ENCODE results near the gene SPATA46. TPM values are rescaled to one million over a fixed set of nuclear protein-coding genes. Genes with fewer than 3 reads are reported as not detected.

SPATA46 gene
- total and polyA plus RNA-seq, 4 donors = not detected

DNA sequence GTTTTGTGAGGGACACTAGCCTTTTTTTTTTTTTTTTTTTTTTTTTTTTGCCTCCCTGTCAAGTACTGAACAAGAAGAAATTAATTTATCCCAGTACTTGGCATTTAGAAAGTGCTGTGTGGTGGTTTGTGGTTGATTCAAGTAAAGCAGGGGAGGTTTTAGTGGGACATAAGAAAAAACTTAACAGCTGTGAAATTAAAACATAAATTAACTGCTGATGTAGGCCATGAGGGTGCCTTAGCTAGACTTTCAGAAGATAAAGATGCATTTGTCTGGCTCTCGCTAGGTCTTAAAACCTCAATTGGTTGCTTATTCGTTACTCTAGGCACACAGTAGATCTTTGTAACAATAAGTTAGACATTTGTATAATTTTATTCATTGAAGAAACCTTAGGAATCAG, 52.3 kb downstream of the SPATA46 start:
- ATAC-seq (ENCODE audit: low FRiP score) = no peak
- Histone ChIP-seq H3K27ac (ENCODE audit: low read depth in 1 of 2, low read length in 2 of 2) (no peak overlapping the region), H3K36me3 (ENCODE audit: control insufficient read depth in 1 of 2, insufficient read depth in 2 of 2, low read length in 1 of 2) (no peaks in the 10 kb centered on the region), H3K4me1 (ENCODE audit: control insufficient read depth in 1 of 2, insufficient read depth in 2 of 2, low read length in 2 of 2) (no peaks in the 10 kb centered on the region), H3K27me3 (ENCODE audit: control insufficient read depth in 1 of 2, insufficient read depth in 2 of 2, low read length in 1 of 2) (no peaks in the 10 kb centered on the region), H3K4me3 (ENCODE audit: low read length in 2 of 2) (no peak overlapping the region), H3K9me3 (ENCODE audit: control insufficient read depth, low read length) (no peaks in the 10 kb centered on the region)
- intact Hi-C loops (cut with DNase I) = no loop called here
- WGBS, 2 donors = 95 to 99% methylated on average over 2 of the region's 2 CpGs
- no peak for DNase-seq

Small RNA genes within 50 kb of the gene (microRNA-seq; reads per million reads assigned to microRNA genes)
- gene MIR556 = 2.0 to 2.4 reads per million in 2 donors

Other genes with a start within 250 kb of the SPATA46 start
- 1 to 10 TPM; 4.4 to 5.5 TPM for gene C1orf226, start 4.9 kb upstream of the SPATA46 start, total RNA-seq
- gene C1orf226, start 4.9 kb upstream of the SPATA46 start, polyA plus RNA-seq = 1 to 10 TPM; 1.5 to 5.6 TPM
- gene SH2D1B, start 35.3 kb upstream of the SPATA46 start, total RNA-seq = under 1 TPM; 0.45 to 0.63 TPM
- 1 to 10 TPM in 1 of 2 donors, under 1 TPM in 1; 0.10 to 1.1 TPM for gene SH2D1B, start 35.3 kb upstream of the SPATA46 start, polyA plus RNA-seq
- gene UHMK1, start 121.0 kb upstream of the SPATA46 start, total RNA-seq = 10 to 100 TPM; 28.0 to 29.6 TPM
- gene UHMK1, start 121.0 kb upstream of the SPATA46 start, polyA plus RNA-seq = 10 to 100 TPM in 1 of 2 donors, 1 to 10 TPM in 1; 8.7 to 14.7 TPM
- gene UAP1, start 184.9 kb upstream of the SPATA46 start, total RNA-seq = 100 to 1,000 TPM; 101 to 138 TPM
- gene UAP1, start 184.9 kb upstream of the SPATA46 start, polyA plus RNA-seq = 10 to 100 TPM; 32.2 to 45.2 TPM

All from aorta (tissue), 5 donors.